ENCODE results near the gene ALPI. TPM values are rescaled to one million over a fixed set of nuclear protein-coding genes. Genes with fewer than 3 reads are reported as not detected.

The ALPI gene
- total and polyA plus RNA-seq, 10 of the 15 experiments (the other 5 are each of a cell fraction or from before 2014, with no cell fraction given) = not detected

- Histone ChIP-seq H3K4me2 (ENCODE audit: control insufficient read depth, insufficient read depth) (peak overlapping the region; percentile 48; the same call in 1 of the 2 replicates), H3K36me3 (ENCODE audit: control insufficient read depth in 2 of 2, insufficient read depth in 2 of 2, low read length in 1 of 2) (no peaks in the 10 kb centered on the region), H3K4me1 (ENCODE audit: control insufficient read depth, insufficient read depth, low read length) (peaks cover 8% of the 10 kb centered on the region), H3K9ac (ENCODE audit: control insufficient read depth, insufficient read depth, low read length) (no peak overlapping the region), H3K27ac (ENCODE audit: control insufficient read depth, insufficient read depth) (no peak overlapping the region), H3K4me3 (no peak overlapping the region), H3K9me3 (replicated peaks; ENCODE audit: control insufficient read depth, insufficient read depth, low read length) (no peaks in the 10 kb centered on the region), H3K27me3 (replicated peaks in 1 of 2; ENCODE audit: control insufficient read depth in 2 of 2, insufficient read depth in 2 of 2, low read length in 1 of 2) (peaks cover 0 to 2% of the 10 kb centered on the region in 2 experiments; a peak in 2 of 4 replicates), H4K20me1 (ENCODE audit: control insufficient read depth, insufficient read depth) (no peaks in the 10 kb centered on the region), H3K79me2 (ENCODE audit: control insufficient read depth, insufficient read depth, low read length) (no peaks in the 10 kb centered on the region), H2AFZ (ENCODE audit: control insufficient read depth, low read depth, low read length) (no peak overlapping the region)
- TF ChIP-seq MXI1 (IDR thresholded peaks at IDR 0.05; ENCODE audit: low read depth, low read length) (no peak), BHLHE40 (IDR thresholded peaks at IDR 0.05; ENCODE audit: borderline replicate concordance in 1 of 2, low read depth in 2 of 2, low read length in 1 of 2) (peak in 1 of 2 experiments; percentile 19; a peak in 1 of 4 replicates), SPI1 (IDR thresholded peaks at IDR 0.05; ENCODE audit: borderline replicate concordance, insufficient read depth, low read depth, low read length) (peak; percentile 49), PKNOX1 (IDR thresholded peaks at IDR 0.05) (peak; percentile 42; the same call in 1 of the 2 replicates)
- TF ChIP-seq, protein P1, sequence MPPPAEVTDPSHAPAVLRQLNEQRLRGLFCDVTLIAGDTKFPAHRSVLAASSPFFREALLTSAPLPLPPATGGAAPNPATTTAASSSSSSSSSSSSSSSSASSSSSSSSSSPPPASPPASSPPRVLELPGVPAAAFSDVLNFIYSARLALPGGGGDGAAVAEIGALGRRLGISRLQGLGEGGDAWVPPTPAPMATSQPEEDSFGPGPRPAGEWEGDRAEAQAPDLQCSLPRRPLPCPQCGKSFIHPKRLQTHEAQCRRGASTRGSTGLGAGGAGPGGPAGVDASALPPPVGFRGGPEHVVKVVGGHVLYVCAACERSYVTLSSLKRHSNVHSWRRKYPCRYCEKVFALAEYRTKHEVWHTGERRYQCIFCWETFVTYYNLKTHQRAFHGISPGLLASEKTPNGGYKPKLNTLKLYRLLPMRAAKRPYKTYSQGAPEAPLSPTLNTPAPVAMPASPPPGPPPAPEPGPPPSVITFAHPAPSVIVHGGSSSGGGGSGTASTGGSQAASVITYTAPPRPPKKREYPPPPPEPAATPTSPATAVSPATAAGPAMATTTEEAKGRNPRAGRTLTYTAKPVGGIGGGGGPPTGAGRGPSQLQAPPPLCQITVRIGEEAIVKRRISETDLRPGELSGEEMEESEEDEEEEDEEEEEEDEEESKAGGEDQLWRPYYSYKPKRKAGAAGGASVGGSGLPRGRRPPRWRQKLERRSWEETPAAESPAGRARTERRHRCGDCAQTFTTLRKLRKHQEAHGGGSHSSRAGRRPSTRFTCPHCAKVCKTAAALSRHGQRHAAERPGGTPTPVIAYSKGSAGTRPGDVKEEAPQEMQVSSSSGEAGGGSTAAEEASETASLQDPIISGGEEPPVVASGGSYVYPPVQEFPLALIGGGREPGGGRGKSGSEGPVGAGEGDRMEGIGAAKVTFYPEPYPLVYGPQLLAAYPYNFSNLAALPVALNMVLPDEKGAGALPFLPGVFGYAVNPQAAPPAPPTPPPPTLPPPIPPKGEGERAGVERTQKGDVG (CRISPR knock-in tag; IDR thresholded peaks at IDR 0.05) = no peak
- in situ Hi-C loops (cut with MboI) = no loop called here
- DNase-seq (ENCODE audit: low read depth, low spot score) (no peak), ATAC-seq (no peak), FAIRE-seq (peak; percentile 56)
- no TSS peak for BruUV-seq (replicated peaks)
- intact Hi-C loops (cut with micrococcal nuclease; ENCODE audit: unreplicated experiment) = no loop called here
- ChIA-PET POLR2A (no interaction called here), RAD21 (ENCODE audit: unreplicated experiment) (no interaction called here), CTCF (interaction anchor here (1.0 to 1.2 kb wide), 2 partner anchors 27 to 29 kb away, joined by 3 read pairs; no protein-coding TSS in a partner anchor), SMC1A (ENCODE audit: uncharacterized antibody, unreplicated experiment) (no interaction called here)
- 49% methylated on average over 6 of the region's 6 CpGs for WGBS (ENCODE audit: insufficient coverage, insufficient replicate concordance, low lambda C conversion rate, missing lambda C conversion rate)
Observed at GRCh38 chr2:232411901-232412629, 43.9 kb upstream of the ALPI start.
